ENCODE measurements around the gene CNTLN.

- no peak for TF ChIP-seq BDP1 (IDR thresholded peaks at IDR 0.05; ENCODE audit: insufficient read depth, insufficient read length)
- TF ChIP-seq GTF2F1 (IDR thresholded peaks at IDR 0.05; ENCODE audit: low read depth, low read length) = no peak
- TF ChIP-seq SIRT6 (IDR thresholded peaks at IDR 0.05; ENCODE audit: low read depth, low read length) = no peak
- TF ChIP-seq POLR2AphosphoS5 (IDR thresholded peaks at IDR 0.05; ENCODE audit: control insufficient read depth, insufficient read depth, low read depth, low read length) = no peak
- TF ChIP-seq CTCF (IDR thresholded peaks at IDR 0.05 in 2 of 3, conservative IDR thresholded peaks at IDR 0.05 in 1 of 3; ENCODE audit: insufficient read depth in 2 of 3, low read depth in 1 of 3, low read length in 3 of 3) = no peak
- TF ChIP-seq ZBTB43 (CRISPR knock-in tag; IDR thresholded peaks at IDR 0.05) = no peak
- no peak for TF ChIP-seq PKNOX1 (IDR thresholded peaks at IDR 0.05)
- TF ChIP-seq RERE (CRISPR knock-in tag; IDR thresholded peaks at IDR 0.05; ENCODE audit: borderline replicate concordance) = no peak
- no peak for TF ChIP-seq ZNF589 (CRISPR knock-in tag; IDR thresholded peaks at IDR 0.05; ENCODE audit: low read depth)
- no peak for TF ChIP-seq SRSF3 (IDR thresholded peaks at IDR 0.05; ENCODE audit: insufficient read depth, low read length)
Measured at GRCh38 chr9:17532461-17532860, 397.6 kb downstream of the CNTLN start.
